C4-2B (cell line): Measurements from ENCODE around the gene NXPH3.

ENCODE experiments used
- ZFX ChIP-seq: fragments of 450-650 bp; IDR thresholded peaks from 2 replicates; pipeline ENCODE4 v1.6.1; 2017
- TF ChIP-seq, protein P1 (sequence below): fragments of 450-650 bp; conservative IDR thresholded peaks from 2 replicates; pipeline ENCODE4 v1.5.1; 2017; ENCODE audit warnings: mild to moderate bottlenecking

DNA sequence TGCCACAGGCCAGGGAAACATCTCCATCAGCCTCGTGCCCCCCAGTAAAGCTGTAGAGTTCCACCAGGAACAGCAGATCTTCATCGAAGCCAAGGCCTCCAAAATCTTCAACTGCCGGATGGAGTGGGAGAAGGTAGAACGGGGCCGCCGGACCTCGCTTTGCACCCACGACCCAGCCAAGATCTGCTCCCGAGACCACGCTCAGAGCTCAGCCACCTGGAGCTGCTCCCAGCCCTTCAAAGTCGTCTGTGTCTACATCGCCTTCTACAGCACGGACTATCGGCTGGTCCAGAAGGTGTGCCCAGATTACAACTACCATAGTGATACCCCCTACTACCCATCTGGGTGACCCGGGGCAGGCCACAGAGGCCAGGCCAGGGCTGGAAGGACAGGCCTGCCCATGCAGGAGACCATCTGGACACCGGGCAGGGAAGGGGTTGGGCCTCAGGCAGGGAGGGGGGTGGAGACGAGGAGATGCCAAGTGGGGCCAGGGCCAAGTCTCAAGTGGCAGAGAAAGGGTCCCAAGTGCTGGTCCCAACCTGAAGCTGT, 3.4 kb downstream of the NXPH3 start:
- TF ChIP-seq, protein P1, sequence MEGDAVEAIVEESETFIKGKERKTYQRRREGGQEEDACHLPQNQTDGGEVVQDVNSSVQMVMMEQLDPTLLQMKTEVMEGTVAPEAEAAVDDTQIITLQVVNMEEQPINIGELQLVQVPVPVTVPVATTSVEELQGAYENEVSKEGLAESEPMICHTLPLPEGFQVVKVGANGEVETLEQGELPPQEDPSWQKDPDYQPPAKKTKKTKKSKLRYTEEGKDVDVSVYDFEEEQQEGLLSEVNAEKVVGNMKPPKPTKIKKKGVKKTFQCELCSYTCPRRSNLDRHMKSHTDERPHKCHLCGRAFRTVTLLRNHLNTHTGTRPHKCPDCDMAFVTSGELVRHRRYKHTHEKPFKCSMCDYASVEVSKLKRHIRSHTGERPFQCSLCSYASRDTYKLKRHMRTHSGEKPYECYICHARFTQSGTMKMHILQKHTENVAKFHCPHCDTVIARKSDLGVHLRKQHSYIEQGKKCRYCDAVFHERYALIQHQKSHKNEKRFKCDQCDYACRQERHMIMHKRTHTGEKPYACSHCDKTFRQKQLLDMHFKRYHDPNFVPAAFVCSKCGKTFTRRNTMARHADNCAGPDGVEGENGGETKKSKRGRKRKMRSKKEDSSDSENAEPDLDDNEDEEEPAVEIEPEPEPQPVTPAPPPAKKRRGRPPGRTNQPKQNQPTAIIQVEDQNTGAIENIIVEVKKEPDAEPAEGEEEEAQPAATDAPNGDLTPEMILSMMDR: no peak
- no peak for TF ChIP-seq ZFX
